Cardiac fibroblast (primary cell): Measurements from ENCODE around the gene TCF12.
A peak's percentile ranks its signal among the peaks of the same experiment; 100 is the strongest.

Source experiments
- DNase-seq, 2 donors: peaks; one replicate each; pipeline versions ENCODE4 v3.0.0 to v3.0.0-alpha.2; 2010; ENCODE audit warnings: low read depth in 2 of 2
- H3K4me3 ChIP-seq, 2 donors: replicated peaks in 1 of 2; 1 replicate in 1 of 2; 2 replicates in 1 of 2; pipeline ENCODE4 v1.5.1; 2011; ENCODE audit warnings: low read depth in 2 of 2, low read length in 2 of 2, mild to moderate bottlenecking in 2 of 2, moderate library complexity in 1 of 2
- TF ChIP-seq, protein P1 (sequence below): IDR thresholded peaks from one replicate; pipeline ENCODE4 v1.5.1; 2011; ENCODE audit warnings: low read depth, mild to moderate bottlenecking, low read length, inconsistent platforms

Gene TCF12

DNA sequence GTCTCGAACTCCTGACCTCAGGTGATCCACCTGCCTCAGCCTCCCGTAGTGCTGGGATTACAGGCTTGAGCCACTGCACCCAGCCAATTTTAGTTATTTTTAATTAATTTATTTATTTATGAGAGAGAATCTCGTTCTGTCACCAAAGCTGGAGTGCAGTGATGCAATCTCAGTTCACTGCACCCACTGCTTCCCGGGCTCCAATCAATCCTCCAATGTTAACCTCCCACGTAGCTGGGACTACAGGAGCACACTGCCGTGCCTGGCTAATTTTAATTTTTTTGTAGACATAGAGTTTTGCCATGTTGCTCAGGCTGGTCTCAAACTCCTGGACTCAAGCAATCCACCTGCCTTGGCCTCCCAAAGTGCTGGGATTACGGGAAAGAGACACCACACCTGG, 137.9 kb downstream of the TCF12 start:
- H3K4me3 ChIP-seq = no peak overlapping the region
- TF ChIP-seq, protein P1, sequence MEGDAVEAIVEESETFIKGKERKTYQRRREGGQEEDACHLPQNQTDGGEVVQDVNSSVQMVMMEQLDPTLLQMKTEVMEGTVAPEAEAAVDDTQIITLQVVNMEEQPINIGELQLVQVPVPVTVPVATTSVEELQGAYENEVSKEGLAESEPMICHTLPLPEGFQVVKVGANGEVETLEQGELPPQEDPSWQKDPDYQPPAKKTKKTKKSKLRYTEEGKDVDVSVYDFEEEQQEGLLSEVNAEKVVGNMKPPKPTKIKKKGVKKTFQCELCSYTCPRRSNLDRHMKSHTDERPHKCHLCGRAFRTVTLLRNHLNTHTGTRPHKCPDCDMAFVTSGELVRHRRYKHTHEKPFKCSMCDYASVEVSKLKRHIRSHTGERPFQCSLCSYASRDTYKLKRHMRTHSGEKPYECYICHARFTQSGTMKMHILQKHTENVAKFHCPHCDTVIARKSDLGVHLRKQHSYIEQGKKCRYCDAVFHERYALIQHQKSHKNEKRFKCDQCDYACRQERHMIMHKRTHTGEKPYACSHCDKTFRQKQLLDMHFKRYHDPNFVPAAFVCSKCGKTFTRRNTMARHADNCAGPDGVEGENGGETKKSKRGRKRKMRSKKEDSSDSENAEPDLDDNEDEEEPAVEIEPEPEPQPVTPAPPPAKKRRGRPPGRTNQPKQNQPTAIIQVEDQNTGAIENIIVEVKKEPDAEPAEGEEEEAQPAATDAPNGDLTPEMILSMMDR = no peak
- DNase-seq = no peak

DNA sequence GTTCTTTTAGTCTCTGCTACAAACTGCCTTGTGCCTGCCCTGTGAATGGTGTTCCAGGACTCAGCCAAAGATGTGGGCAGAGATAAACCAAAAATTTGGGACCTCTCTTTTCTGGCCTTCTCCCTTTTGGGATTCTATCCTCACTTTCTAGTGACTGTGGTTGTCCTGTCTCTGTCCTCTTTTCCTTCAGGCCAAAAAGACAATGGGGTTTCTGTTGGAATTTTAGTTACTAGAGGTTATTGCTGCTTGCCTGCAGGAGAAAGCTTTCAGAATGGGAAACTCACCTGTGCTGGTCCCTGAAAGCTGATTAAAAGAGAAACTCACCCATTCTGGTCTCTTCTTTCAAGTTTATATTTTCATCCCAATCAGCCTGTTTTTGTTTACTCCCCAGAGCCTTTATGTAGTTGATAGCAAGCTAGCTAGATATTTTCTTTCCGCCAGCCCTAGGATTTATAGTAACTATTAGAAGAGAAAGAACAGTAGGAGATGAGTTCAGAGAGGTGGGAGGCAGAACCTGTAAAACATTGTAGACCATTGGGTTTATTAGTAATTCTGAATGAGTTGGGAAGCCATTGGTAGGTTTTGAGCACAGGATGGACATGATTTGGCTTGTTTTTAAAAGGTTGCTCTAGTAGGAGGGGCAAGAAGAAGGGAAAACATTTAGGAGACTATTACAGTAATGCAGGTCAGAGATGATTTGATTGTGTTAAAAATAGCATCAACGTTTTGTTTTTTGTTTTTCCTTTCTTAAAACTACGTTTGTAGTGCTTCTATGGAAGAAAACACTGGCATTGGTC, 138.9 kb downstream of the TCF12 start:
- DNase-seq = no peak
- TF ChIP-seq, protein P1 = no peak
- H3K4me3 ChIP-seq = no peak overlapping the region

DNA sequence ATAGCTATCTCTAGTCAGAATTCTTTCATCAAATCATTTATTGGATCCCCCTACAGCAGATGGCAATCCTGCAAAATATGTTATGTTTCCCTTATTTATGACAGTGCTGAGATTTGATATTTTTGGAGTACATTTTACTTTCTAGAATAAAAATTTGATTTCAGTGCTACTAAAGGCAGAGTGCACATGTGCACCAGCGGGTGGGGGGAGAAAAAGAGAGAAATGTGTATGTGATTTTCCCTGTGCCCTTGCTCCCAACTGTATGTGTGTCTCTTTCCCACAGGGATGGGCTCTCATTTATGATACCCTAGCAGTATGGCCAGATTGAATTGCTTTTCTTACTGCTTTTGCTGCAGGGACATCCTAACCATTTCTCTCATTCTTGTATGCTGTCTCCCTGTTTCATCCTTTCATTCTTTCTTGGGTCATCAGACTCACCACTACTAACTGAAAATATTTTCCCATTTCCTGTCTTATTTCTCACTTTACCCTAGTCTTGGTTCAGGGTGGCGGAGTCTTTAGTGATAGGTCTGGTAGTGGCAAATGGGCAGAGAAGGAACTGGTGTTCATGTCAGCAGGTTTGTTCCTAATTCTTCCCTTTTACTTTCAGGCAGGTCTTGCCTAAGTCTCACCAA, 140.7 kb downstream of the TCF12 start:
- TF ChIP-seq, protein P1 = no peak
- DNase-seq = peak in 1 of 2 donors; percentile 22
- no peak overlapping the region for H3K4me3 ChIP-seq

DNA sequence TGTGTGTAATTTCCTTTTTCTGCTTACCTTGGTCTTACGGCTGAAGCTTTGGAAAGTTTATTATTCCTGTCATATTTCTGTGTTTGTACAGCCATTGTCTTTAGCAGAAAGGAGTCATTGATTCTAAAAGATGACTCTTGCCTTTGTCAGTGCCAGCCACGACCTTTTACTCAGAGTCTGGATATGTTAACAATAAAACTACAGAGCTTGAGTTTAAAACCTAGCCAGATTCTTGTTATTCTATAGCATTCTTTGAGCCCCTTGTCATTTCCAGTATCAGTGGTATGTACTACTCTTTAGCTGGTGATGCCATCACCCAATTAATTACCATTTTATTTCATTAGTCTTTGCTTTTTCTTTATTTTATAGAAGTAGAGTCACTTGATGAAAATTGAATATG, 142.4 kb downstream of the TCF12 start:
- TF ChIP-seq, protein P1 = no peak
- peak; percentile 38 to 93 for DNase-seq
- no peak overlapping the region for H3K4me3 ChIP-seq

DNA sequence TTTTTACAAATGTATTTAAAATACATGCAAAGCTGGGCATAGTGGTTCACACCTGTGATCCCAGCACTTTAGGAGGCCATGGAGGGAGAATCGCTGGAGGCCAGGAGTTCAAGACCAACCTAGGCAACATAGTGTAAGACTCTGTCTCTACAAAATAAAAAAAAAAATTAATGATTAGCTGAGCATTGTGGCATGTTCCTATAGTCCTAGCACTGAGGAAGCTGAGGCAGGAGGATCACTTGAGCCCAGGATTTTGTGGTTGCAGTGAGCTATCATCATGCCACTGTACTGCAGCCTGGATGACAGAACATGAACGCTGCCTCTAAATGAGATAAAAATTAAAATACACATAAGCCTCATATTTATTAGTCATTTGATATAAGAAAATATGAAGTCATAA, 142.8 kb downstream of the TCF12 start:
- TF ChIP-seq, protein P1 = no peak
- no peak overlapping the region for H3K4me3 ChIP-seq
- peak in 1 of 2 donors; percentile 39 for DNase-seq

DNA sequence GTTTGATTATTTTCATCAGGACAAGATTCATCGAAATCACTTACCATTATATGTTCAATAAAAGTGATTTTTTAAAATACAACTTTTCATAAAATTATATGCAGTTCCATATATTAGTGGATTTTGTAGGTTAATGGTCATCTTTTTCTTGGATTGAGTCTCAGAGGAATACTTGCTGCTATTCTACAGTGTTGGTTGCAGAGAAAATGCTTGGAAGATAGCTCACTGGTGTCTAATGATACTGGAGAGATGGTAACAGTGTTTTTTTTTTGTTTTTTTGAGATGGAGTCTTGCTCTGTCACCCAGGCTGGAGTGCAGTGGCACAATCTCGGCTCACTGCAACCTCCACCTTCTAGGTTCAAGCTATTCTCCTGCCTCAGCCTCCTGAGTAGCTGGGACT, 143.3 kb downstream of the TCF12 start:
- TF ChIP-seq, protein P1 = no peak
- peak in 1 of 2 donors; percentile 53 for DNase-seq
- H3K4me3 ChIP-seq = no peak overlapping the region

DNA sequence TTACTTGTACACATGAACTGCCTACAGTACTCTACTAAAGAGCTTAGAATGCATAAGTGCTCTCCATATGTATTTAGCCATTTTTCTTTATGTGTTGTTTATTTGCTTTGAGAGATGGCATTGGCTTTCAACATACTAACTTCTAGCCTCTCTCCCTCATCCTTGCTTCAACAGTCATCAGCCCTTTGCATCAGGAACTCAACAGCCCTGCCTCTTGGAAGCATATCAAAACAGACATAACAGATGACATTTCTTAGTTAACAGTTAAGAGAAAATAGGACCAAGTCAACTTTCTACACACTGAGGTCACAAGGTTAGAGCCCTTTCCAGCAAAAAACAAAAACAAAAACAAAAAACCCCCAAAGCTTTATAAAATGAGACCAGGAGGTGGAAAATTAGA, 145.6 kb downstream of the TCF12 start:
- TF ChIP-seq, protein P1 = no peak
- H3K4me3 ChIP-seq = no peak overlapping the region
- DNase-seq = no peak
